ENCODE measurements around the gene MCC.

DNA sequence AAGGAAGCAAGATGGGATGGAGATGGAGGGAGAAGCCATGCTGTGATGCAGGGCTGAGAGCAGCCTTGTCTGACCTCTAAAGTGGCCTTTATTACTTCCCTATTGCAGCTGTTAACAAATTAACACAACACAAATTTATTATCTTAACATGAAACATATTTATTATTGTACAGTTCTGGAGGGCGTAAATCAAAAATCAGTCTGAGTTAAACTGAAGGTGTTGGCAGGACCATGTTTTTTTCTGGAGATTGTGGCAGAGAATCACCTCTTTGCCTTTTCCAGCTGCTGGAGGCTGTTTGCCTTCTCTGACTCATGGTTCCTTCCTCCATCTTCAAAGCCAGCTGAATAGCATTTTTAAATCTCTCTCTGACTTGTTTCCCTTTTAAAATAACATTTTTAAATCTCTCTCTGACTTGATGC is 7.2 kb upstream of the MCC start:
- TF ChIP-seq, protein P1, sequence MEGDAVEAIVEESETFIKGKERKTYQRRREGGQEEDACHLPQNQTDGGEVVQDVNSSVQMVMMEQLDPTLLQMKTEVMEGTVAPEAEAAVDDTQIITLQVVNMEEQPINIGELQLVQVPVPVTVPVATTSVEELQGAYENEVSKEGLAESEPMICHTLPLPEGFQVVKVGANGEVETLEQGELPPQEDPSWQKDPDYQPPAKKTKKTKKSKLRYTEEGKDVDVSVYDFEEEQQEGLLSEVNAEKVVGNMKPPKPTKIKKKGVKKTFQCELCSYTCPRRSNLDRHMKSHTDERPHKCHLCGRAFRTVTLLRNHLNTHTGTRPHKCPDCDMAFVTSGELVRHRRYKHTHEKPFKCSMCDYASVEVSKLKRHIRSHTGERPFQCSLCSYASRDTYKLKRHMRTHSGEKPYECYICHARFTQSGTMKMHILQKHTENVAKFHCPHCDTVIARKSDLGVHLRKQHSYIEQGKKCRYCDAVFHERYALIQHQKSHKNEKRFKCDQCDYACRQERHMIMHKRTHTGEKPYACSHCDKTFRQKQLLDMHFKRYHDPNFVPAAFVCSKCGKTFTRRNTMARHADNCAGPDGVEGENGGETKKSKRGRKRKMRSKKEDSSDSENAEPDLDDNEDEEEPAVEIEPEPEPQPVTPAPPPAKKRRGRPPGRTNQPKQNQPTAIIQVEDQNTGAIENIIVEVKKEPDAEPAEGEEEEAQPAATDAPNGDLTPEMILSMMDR (IDR thresholded peaks at IDR 0.05) = no peak
- TF ChIP-seq POLR2A (IDR thresholded peaks at IDR 0.05) = no peak

All from thyroid gland (tissue), 4 donors.